GM21367 (cell line): ENCODE measurements around the gene GPR183.

Experiments
- ATAC-seq: cut with Tn5 transposase; IDR thresholded peaks from one replicate; pipeline ENCODE4 v1.9.1; 2021; ENCODE audit not compliant: unreplicated experiment

GPR183 gene

DNA sequence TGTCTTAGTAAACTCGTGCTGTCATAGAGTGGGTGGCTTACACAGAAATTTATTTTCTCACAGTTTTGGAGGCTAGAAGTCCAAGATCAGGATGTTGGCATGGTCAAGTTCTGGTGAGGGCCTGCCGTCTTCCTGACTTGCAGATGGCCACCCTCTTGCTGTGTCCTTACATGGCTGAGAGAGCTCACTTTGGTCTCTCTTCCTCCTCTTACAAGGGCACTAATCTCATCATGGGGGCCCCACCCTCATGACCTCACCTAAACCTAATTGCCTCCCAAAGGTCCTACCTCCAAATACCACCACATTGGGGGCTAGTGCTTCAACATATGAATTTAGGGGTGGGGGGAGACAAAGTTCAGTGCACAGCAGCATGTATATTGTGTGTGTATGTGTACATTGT is 34.7 kb downstream of the GPR183 start:
- no peak for ATAC-seq

DNA sequence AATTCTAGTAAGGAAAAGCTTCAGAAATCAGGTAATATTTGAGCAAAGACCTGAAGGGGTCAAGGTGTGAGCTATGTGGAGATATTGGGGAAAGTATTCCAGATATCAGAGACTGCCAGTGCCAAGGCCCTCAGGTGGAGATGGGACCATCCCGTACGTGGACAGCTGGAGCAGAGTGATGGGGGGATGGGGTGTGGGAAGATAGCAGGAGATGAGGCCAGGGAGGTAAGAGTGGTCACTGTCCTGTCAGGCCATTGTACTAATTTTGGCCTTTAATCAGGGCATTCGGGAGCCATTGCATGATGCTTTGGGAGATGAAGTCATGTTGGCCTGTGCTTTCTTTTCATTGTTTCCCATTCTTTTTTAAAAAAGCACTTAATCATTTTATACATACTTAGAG is 36.0 kb downstream of the GPR183 start:
- no peak for ATAC-seq

DNA sequence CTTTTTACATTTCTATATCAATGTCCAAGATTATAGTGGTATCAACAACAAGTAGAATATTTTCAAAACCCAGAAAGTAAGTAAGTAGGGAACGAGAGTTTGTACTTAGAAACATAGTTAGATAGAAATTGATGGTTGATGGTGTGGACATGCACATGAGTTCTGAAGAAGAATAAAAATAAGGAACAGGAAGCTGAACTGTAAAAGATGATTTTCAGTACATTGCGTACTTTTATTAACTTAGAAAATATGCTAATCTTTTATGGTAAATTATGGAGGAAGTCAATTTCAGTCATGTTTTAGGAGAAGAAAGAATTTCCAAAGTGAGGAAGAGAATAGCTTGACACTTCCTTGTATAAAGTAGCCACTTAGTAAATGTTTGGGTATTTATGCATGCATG is 36.7 kb downstream of the GPR183 start:
- ATAC-seq = no peak

DNA sequence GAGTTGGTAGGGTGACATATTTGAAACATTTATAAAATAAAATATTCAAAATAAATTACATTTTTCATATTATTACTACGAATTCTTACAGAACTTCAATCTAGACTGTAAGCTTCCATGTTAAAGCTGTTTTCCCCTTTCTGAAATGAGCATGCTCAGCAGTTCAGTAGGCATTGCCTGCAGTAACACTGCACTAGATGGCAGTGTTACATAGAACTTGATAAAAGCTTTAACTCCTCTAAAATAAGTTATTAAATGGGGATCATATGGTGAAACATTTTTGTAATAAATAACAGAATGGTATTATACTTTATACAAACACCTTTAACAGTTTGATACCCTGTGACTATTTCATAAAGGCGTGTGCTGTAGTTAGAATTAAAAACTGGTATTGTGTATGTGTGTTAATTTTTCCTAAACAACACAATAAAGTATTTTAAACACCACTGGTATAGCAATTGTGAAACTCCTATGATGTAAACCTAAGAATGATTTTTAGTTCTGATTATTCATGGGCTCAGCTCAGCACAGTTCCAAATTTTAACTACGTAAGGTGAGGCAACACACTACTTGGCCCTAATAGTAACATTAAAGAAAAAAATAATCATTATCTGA is 37.5 kb downstream of the GPR183 start:
- ATAC-seq = peak; percentile 64

DNA sequence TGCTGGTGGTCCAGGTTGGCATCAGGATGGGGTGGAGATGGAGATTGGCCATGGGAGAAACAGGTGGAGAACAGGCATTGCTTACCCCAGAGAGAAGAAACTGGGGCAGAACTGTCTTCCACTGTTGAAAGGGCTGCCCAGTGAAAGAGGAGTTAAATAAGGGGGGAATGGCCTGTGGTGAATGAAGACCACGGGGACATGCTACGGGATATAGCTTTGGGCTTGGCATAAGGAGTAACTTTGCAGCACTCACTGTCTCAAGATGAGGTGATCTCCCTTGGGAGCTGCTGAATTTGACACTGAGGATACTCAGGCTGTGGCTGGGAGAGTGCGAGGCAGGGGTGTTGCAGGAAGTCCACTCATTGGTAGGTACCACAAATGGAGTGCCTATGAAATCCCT is 38.4 kb downstream of the GPR183 start:
- no peak for ATAC-seq

DNA sequence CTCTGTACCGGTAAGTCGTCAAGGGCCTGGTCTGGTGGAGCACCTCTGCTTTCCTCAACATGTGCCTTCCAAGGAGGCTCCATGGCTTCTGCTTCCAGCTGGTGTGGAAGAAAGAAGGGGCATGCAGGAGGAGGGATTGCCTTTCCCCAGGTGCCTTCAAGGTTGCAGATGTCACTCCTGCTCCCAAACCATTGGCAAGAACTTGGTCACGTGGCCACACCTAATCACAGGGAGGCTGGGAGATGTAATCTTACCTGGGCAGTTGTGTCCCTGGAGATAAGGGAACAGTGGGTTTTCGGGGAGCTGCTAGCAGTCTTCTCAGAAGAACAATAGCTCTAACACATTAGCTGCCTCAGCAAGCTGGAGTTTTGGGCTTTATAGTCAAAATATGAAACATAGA is 39.3 kb downstream of the GPR183 start:
- no peak for ATAC-seq

DNA sequence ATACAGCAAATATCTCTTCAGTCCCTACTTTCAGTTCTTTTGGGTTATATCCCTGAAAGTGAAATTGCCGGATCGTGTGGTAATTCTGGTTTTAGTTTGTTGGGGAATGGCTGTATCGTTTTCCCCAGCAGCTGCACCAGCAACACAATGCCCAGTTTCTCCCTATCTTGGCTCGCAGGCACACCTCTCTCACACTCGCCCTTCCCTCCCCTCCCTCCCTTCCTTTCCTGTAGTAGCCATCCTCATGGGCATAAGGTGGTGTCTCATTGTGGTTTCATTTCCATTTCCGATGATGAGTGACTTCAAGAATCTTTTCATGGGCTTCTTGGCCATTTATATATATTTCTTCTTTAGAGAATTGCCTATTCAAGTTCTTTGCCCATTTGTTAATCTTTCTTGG is 40.4 kb downstream of the GPR183 start:
- ATAC-seq = no peak

DNA sequence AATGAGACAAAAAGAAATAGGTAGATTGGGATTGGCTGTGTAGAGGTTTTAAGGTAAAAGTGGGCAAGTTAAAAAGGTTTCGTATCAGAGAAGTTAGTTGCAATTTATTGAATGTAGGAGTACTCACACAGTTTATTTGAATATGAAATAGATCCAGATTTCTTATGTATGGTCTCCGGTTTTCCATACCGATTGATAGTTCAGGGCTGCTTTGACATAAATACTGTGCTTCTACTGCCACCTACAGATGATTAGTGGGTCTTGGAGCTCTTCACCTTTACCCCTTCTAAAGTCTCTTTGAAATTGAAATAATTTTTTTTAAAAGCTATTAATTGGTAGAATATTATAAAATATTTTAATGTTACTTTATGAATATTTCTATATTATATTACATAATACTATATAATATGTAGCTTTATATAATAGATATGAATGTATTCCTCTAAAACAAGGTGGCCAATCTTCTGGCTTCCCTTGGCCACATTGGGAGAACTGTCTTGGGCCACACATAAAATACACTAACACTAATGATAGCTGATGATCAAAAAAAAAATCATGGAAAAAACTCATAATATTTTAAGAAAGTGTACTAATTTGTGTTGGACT is 41.3 kb downstream of the GPR183 start:
- ATAC-seq = no peak

DNA sequence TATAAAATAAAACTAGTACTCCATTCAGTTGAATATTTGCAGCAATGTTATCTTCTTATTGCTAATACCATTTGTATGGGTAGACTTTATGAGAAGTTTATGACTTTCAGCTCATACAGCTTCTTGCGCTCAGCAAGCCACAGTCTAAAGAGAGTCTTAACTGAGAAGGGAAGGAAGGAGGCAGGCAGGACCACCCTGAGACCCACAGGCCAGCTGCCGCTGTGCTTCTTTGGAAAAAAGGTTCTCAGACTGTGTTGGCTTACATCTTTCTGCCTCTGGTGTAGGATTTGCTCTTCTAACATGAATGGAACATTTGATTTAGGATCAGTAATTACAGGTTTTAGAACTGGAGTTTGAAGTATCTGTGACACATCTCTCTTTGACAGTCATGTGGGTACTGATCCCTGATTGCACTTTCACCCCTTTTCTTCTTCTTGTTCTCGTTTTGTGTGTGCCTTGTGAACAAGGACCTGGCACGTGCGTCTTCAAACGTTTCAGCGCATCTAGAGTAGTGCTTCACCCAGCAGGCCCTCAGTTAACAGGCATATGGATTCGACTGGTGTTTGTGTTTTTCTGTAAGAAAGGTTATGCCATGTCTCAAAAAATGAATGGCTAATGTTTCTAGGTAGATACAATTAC is 41.9 kb downstream of the GPR183 start:
- ATAC-seq = no peak

DNA sequence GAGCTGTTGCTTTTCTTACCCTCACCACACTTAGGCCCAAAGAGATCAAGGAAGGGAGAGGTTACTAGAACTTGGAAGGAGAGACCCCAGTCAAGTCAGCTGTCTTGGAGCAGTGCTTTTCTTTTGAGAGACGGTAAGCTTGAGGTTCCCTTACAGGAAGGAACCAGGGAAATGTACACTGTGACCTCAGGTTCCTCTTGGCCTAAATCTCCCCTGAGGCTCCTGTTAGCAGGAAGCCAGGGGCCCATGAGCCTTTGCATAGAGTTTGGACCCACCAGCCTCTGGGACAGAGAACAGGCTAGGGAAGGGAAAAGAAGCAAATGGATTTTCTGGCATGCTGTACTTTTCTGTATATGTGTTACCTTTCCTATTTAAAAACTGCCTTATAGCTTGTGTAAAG is 43.1 kb downstream of the GPR183 start:
- ATAC-seq = no peak

DNA sequence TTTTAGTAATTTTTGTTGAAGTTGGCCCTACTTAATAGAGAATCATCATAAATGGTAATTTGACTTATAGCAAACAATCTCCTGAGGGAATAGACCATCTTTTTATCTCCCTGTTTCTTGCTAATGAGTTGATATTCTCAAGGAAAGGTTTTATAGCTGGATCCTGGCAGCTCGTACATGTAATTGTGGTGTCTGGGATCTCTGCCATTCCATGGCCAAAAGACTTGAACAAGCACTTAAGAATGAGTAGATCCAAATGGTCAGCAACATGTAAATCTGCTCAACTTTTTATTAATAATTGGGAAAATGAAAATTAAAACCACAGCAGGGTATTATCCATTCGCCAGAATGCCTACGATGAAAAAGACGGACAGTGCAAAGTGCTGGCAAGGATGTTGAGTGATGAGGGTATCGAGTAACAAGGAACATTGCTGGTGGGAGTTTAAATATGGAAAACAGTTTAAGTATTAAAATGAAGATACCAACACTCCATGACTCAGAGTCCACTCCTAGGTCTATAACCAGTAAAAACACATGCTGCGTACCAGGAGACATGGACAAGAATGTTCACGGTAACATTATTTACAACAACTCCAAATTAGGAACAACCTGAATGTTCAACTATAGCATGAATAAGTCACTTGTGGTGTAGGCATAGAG is 43.9 kb downstream of the GPR183 start:
- ATAC-seq = no peak

DNA sequence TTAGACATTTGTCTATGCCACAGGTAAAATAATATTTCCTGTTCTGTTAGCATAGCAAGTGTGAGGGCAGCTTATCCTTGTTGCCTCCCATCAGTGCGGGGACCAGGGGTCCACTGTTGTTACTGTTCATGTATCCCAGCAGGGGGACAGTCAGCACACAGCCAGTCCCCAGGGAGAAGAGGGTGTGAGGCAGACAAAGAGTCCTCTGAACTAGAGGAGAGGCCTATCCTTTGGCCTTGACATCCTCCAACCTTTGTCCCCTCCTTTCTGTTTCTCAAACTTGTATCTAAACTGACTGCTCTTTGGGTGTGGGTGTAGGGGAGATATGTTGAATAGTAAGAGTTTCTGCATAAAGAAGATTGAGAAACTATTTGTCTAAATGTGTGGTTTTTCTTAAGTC is 46.1 kb downstream of the GPR183 start:
- no peak for ATAC-seq

DNA sequence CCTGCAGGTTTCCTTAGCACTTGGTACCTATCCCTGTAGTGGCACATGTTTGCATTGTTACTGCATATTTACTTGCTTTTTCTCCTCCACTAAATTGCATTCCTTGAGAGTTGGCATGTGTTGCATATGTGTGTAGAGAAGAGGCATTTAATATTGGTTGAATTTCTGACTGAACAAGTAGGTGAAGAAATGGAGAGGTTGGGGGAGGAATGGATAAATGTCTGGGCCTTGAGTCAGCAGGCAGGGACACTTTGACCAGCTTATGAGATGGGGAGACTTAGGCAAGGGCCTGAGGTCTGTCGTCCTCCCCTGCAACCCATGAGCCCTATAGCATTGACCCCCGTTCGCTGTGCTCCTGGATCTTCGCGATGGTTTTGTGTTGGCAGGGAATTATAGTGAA is 47.0 kb downstream of the GPR183 start:
- no peak for ATAC-seq

DNA sequence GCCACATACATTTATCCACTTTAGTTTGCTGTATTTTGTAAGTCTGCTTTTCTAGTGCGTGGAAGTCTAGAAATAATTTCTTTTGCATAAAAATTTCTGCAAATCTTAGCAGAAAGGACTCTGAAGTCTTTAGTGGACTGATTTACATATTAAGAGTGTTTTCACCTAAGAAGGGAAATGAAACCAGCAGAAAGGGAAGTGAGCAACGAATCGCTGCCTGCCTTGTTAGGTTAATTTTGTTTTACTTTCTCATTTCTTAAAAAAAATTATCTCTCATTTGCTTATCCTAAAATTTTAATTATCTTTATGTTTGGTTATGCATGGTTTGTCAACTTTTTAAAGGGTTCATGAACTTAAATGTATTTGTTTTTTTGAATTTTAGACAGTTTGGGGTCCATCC is 48.3 kb downstream of the GPR183 start:
- ATAC-seq = peak; percentile 39

DNA sequence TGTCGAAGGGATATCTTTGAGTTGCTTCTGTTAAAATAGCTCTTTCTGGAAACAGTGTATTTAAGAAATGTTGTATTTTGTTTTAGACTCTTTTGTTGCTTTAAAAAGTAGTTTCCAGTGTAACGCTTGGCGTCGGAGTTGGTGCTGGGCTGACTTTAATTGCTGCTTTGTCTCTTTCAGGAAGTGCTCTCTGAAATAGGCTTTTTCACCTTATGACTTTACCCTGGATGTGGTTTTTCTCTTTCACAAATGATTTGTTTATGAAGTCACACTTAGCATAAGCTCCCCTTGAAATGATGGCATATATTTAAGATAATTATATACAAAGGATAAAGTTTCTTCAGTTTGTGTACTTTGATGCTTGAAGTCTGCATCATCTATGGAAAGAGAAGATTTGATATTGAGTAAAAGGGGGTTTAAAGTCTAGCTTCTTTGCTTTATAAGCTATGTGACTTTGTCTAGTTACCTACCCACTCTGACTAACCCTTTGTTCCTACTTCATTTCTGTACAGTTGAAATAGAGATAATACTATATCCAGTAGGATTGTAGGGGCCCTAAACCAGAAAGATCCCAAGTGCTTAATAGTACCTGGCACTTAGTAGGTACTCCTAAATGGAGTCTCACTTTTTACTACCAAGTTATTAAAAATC is 48.9 kb downstream of the GPR183 start, which contains the start of gene GPR18:
TSS of gene GPR18 (minus strand) at position 170 of the 651 bp plus-strand sequence. CDS start 2,507 bp downstream, outside the sequence.
- ATAC-seq = peak; percentile 72

DNA sequence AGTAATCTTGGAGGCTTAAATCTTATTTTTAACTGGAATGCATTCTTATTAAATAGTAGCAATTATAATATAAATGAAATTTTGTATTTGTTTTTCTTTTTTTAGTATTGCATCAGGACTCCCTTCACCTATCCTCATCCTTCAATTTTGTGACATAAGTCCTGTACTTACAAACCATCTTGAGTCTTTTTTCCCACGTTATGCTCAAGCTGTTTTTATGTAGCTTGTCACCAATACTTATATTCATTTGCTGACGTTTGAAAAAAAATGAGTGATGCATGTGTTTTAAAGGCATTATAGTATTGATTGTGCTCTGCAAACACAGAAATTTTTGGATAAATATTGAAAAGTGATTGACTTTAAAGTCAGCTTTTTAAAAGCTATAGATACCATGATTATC is 49.9 kb downstream of the GPR183 start:
- ATAC-seq = no peak

DNA sequence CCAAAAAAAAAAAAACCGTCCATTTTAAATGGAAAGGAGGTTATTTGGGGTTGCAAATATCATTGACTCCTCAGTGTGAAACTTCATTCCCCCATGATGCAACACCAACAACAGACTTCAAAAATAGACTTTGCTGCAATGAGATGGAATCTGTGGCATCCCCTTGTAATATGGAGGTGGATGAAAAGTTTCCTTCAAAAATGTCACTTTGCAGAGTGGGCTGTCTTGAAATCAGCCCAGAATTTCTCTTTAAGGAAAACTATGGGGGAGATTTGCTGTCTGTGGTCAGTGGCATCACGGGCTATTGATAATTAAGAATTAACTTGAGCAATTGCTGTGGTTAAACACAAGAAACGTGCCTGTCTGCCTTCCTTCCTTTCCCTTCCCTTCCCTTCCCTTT is 50.5 kb downstream of the GPR183 start:
- ATAC-seq = peak; percentile 15

DNA sequence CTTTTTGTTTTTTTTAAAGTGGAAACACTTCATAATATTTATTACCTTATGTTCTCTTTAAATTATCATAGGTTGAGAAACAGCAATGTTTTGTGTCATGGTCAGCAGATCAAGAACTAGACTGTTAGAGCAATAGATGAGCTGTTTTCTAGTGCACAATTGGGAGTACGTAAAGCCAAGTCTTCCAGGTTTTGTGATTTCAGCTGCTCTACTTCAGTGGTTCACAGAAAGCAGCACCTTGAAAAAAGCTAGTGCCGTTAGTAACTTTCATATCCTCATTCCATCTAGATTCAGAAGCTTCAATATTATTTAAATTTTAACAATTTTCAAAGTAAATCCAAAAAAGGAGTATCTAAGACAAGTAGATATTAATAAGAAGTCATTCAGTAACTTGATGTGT is 50.9 kb downstream of the GPR183 start:
- peak; percentile 35 for ATAC-seq

DNA sequence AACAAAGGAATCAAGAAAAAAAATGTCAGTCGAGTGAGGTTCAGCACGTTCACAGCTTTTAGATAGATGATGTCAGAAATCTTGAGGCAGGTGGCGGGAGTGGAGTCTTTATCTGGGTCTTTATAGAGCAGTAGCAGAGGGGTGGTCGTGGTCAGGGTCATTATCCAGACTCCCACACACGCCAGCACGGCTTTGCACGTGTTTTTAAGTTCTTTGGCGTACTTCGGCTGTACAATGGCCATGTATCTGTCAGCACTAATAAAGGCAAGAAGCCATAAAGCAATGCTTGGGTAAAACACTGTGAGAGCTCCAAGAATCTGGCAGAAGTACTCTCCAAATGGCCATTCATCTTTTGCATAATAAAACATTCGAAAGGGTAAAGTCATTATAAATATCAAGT is 51.9 kb downstream of the GPR183 start:
- no peak for ATAC-seq

DNA sequence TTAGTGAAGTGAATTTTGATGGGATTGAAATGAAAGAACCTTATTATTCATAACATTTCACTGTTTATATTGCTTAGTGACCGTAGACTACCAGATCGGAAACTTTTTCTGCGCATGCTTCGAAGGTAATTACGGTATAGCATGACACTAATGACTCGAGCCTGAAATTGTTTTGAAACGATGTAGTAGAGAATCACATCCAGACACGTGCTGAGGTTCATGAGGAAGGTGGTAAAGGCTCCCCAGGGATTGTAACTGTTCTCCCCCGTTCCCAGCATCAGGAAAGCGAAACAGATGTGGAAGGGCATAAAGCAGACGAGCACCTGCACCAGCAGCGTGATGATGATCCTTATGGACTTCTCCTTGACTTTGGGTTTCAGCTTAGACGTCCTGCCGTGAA is 52.4 kb downstream of the GPR183 start:
- no peak for ATAC-seq

DNA sequence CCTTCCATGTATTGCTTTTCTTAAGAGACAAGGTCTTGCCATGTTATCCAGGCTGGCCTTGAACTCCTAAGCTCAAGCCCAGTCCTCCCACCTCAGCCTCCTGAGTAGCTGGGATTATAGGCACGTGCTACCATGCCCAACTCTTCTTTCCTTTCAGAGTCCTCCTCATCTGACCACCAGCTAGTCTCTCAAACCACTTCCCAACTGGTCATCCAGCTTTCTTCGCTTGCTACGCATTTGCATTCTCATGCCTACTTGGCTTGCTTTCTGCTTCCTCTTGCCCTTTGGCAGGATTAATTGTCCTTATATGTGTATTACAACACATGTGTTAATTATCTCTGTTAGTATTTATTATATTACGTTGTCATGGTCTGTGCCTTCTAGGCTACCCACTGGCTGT is 55.3 kb downstream of the GPR183 start:
- no peak for ATAC-seq
